ENCODE measurements around the gene GREB1. TPM values are rescaled to one million over a fixed set of nuclear protein-coding genes. Genes with fewer than 3 reads are reported as not detected.

Gene GREB1
- total and polyA plus RNA-seq, 2 experiments from 2014 or later: 12.0 to 35.0 TPM

- Mint-ChIP-seq H3K36me3 (ENCODE audit: low read depth) (peaks cover 4% of the 10 kb centered on the region; the same call in 2 of the 3 replicates), H3K9me3 (0 out of 3 replicates have a peak, but pooled peaks cover 3% of the 10 kb centered on the region), H3K27me3 (ENCODE audit: insufficient read depth, low read depth, poor library complexity) (peaks cover 6% of the 10 kb centered on the region), H3K27ac (no peak overlapping the region), H3K4me1 (peaks cover 15% of the 10 kb centered on the region; the same call in 2 of the 3 replicates), H3K4me3 (no peak overlapping the region)
- Histone ChIP-seq H3K4me3 (no peak overlapping the region), H3K79me2 (replicated peaks; ENCODE audit: insufficient read depth) (peaks cover 40% of the 10 kb centered on the region), H4K20me1 (replicated peaks; ENCODE audit: insufficient read depth) (peaks cover 10% of the 10 kb centered on the region), H3K36me3 (ENCODE audit: insufficient read depth) (no peaks in the 10 kb centered on the region), H3K9me2 (ENCODE audit: insufficient read depth) (no peaks in the 10 kb centered on the region), H3K27ac (ENCODE audit: low read depth) (no peak overlapping the region), H3K4me2 (no peak overlapping the region), H2AFZ (no peak overlapping the region), H3K4me1 (ENCODE audit: insufficient read depth) (0 out of 2 replicates have a peak, but pooled peaks cover 6% of the 10 kb centered on the region), H3K27me3 (ENCODE audit: insufficient read depth) (no peaks in the 10 kb centered on the region), H3F3A (replicated peaks; ENCODE audit: low read depth) (no peaks in the 10 kb centered on the region)
- TF ChIP-seq POLR2AphosphoS5 (IDR thresholded peaks at IDR 0.05; ENCODE audit: low read depth) (no peak), ZNF331 (CRISPR knock-in tag; IDR thresholded peaks at IDR 0.05; ENCODE audit: low read depth) (no peak), EZH2phosphoT487 (IDR thresholded peaks at IDR 0.05; ENCODE audit: unreplicated experiment) (no peak), JUNB (IDR thresholded peaks at IDR 0.05; ENCODE audit: unreplicated experiment) (no peak), CTCF (conservative IDR thresholded peaks at IDR 0.05; ENCODE audit: low read depth in 2 of 2) (no peak), CREB1 (CRISPR knock-in tag; IDR thresholded peaks at IDR 0.05; ENCODE audit: low read depth) (no peak), REST (IDR thresholded peaks at IDR 0.05; ENCODE audit: unreplicated experiment) (no peak), EZH2 (IDR thresholded peaks at IDR 0.05; ENCODE audit: low read depth, unreplicated experiment) (no peak), STAT1 (IDR thresholded peaks at IDR 0.05; ENCODE audit: unreplicated experiment) (no peak), ETS1 (IDR thresholded peaks at IDR 0.05) (no peak), NANOG (IDR thresholded peaks at IDR 0.05; ENCODE audit: borderline replicate concordance) (no peak), ZNF114 (CRISPR knock-in tag; IDR thresholded peaks at IDR 0.05) (no peak)
- no peak for DNase-seq (ENCODE audit: low spot score)
- ATAC-seq: no peak
Measured at GRCh38 chr2:11530864-11531465, 2.9 kb upstream of the GREB1 start.
